Heart right ventricle (tissue), 16 donors: ENCODE data around the gene ANXA4. TPM values are rescaled to one million over a fixed set of nuclear protein-coding genes. Genes with fewer than 3 reads are reported as not detected.

Experiments
- ATAC-seq, 8 donors: fragments of 200-7000 bp; cut with Tn5 transposase; one replicate each; pipeline ENCODE4 v1.9.1; 2020; ENCODE audit warnings: mild to moderate bottlenecking in 8 of 8, moderate library complexity in 8 of 8, moderate number of reproducible peaks in 1 of 8
- DNase-seq, 2 donors: peaks; one replicate each; pipeline ENCODE4 v3.0.0-alpha.2; 2020
- H3K27ac ChIP-seq, 10 donors: fragments of 200-600 bp; sonication (generic) in 2 of 10; one replicate each; pipeline versions ENCODE4 v1.5.0 to v1.8.0; 2020 to 2022; ENCODE audit warnings: mild to moderate bottlenecking in 3 of 10
- H3K27me3 ChIP-seq, 7 donors: fragments of 200-600 bp; one replicate each; pipeline ENCODE4 v1.8.0; 2021 to 2022; ENCODE audit warnings: mild to moderate bottlenecking in 2 of 7
- H3K36me3 ChIP-seq, 9 donors: fragments of 200-600 bp; sonication (generic) in 1 of 9; one replicate each; pipeline versions ENCODE4 v1.5.0 to v1.8.0; 2020 to 2022; ENCODE audit warnings: mild to moderate bottlenecking in 2 of 9
- H3K4me1 ChIP-seq, 9 donors: fragments of 200-600 bp; sonication (generic) in 1 of 9; one replicate each; pipeline versions ENCODE4 v1.5.0 to v1.8.0; 2020 to 2022; ENCODE audit warnings: mild to moderate bottlenecking in 4 of 9
- H3K4me3 ChIP-seq, 10 donors: fragments of 200-600 bp; sonication (generic) in 2 of 10; one replicate each; pipeline versions ENCODE4 v1.5.0 to v1.8.0; 2020 to 2022; ENCODE audit warnings: mild to moderate bottlenecking in 7 of 10, moderate library complexity in 2 of 10
- H3K9me3 ChIP-seq, 11 donors: fragments of 200-600 bp in 10 of 11; sonication (generic) in 2 of 11; one replicate each; pipeline versions ENCODE4 v1.5.0 to v1.8.0; 2013 to 2022; ENCODE audit warnings: mild to moderate bottlenecking in 2 of 11, control low read depth in 1 of 11, moderate library complexity in 1 of 11
- CTCF ChIP-seq, 9 donors: fragments of 200-600 bp; sonication (generic) in 2 of 9; IDR thresholded peaks; one replicate each; pipeline versions ENCODE4 v1.5.0 to v1.8.0; 2021 to 2022; ENCODE audit warnings: antibody characterized with exemption in 9 of 9, mild to moderate bottlenecking in 5 of 9, moderate library complexity in 1 of 9
- WGBS, 2 donors: extraction: QIAGEN DNeasy Blood & Tissue Kit; methylation state at CpG; one replicate each; pipeline ENCODE4 v1.1.7; 2013; ENCODE audit warnings: inconsistent platforms in 1 of 2; 5-methylcytosine and 5-hydroxymethylcytosine counted together
- intact Hi-C, 10 donors: fragments of 100-400 bp; cut with DNase I; formaldehyde crosslinking; loops; one replicate each; pipeline versions ENCODE4 v1.11.1 to v1.14.2; 2022
- polyA plus RNA-seq, 2 donors: library from polyadenylated mRNA; stranded (reverse); fragments of 200-250 nt; gene quantifications; one replicate each; pipeline ENCODE4 v1.2.3, GENCODE V29; 2013
- total RNA-seq, 10 donors: library from RNA; stranded (reverse); fragmentation: NEBNext Ultra II Directional in 3 of 10; extraction: Animal tissue kit (Norgen Biotek cat#: 25700) in 3 of 10; gene quantifications; one replicate each; pipeline versions ENCODE4 v1.2.1 to v1.2.4, GENCODE V29; 2021 to 2023
- donor health status: Arrhythmogenic right ventricular cardiomyopathy.
- donor health status: ischemic (EF 13 %, LVEDD 7.1; RV severe dilation, severe dysfunction).
- donor health status: healthy with polysubstance abuse.
- donor health status: DM: no; HTN: yes; CAD: no.
- donor health status: DM: no; HTN: no; CAD: no.
- donor health status: ischemic (EF 25% LVEDD 6.9; RV normal size, moderate dysfunction).
- donor health status: ischemic (EF 25% LVEDD 5.7; RV mildly dilated, moderate dysfunction).
- donor health status: healthy.
- donor health status: DM: yes; HTN: yes; CAD: no.
- donor health status: Ischemic cardiomyopathy.
- donor health status: ischemic (EF 35%, LVEDD 5.7; RV mildly dilated, moderate dysfunction).
- donor health status: nonischemic (EF 11% LVEDD 7.7; RV severe dilation, severe dysfunction).
- donor health status: DM: yes; HTN: yes; CAD: no.
- donor health status: PGD.
- donor health status: ischemic (EF 29% LVEDD 5.4; RV normal size, mild dysfunction).
- donor health status: nonischemic (EF 23%, LVEDD 6.1; RV moderate dilation, normal function).

Gene ANXA4
- total and polyA plus RNA-seq, 12 donors, result 12.0 to 36.7 (median 22.6) TPM

- Histone ChIP-seq H3K9me3 (no peaks in the 10 kb centered on the region), H3K36me3 (peaks cover 0 to 12% (median 0%) of the 10 kb centered on the region in 9 donors), H3K27me3 (no peaks in the 10 kb centered on the region), H3K27ac (no peak overlapping the region), H3K4me1 (peaks cover 6 to 48% (median 25%) of the 10 kb centered on the region in 9 donors), H3K4me3 (no peak overlapping the region)
- DNase-seq (no peak), ATAC-seq (no peak)
- intact Hi-C loops, result no loop called here
- 94% methylated on average over 3 of the region's 3 CpGs for WGBS, 2 donors
- TF ChIP-seq CTCF (IDR thresholded peaks at IDR 0.05), result no peak
Measured at GRCh38 chr2:69833752-69834151, 91.8 kb downstream of the ANXA4 start.

- intact Hi-C loops, result no loop called here
- no peak for DNase-seq
- no peak for ATAC-seq
- WGBS, 2 donors, result 72 to 76% methylated on average over 2 of the region's 2 CpGs
- Histone ChIP-seq H3K4me3 (no peak overlapping the region), H3K27me3 (no peaks in the 10 kb centered on the region), H3K4me1 (peaks cover 4 to 38% (median 16%) of the 10 kb centered on the region in 9 donors), H3K9me3 (no peaks in the 10 kb centered on the region), H3K27ac (no peak overlapping the region), H3K36me3 (peaks cover 0 to 31% (median 0%) of the 10 kb centered on the region in 9 donors)
- no peak for TF ChIP-seq CTCF (IDR thresholded peaks at IDR 0.05)
Measured at GRCh38 chr2:69835666-69836065, 93.7 kb downstream of the ANXA4 start.

GRCh38 chr2:69836316-69836715, 94.4 kb downstream of the ANXA4 start:
- WGBS, 2 donors, result 46 to 53% methylated on average over 5 of the region's 5 CpGs
- TF ChIP-seq CTCF (IDR thresholded peaks at IDR 0.05), result no peak
- intact Hi-C loops, result no loop called here
- Histone ChIP-seq H3K27me3 (no peaks in the 10 kb centered on the region), H3K4me3 (no peak overlapping the region), H3K27ac (no peak overlapping the region), H3K36me3 (peaks cover 0 to 38% (median 0%) of the 10 kb centered on the region in 9 donors), H3K9me3 (no peaks in the 10 kb centered on the region), H3K4me1 (peaks cover 0 to 31% (median 10%) of the 10 kb centered on the region in 9 donors)
- ATAC-seq, result no peak
- no peak for DNase-seq

- DNase-seq (no peak), ATAC-seq (no peak)
- Histone ChIP-seq H3K27me3 (no peaks in the 10 kb centered on the region), H3K36me3 (peaks cover 0 to 46% (median 0%) of the 10 kb centered on the region in 9 donors), H3K27ac (no peak overlapping the region), H3K9me3 (no peaks in the 10 kb centered on the region), H3K4me1 (peaks cover 0 to 19% (median 0%) of the 10 kb centered on the region in 9 donors), H3K4me3 (no peak overlapping the region)
- 94 to 96% methylated on average over 2 of the region's 2 CpGs for WGBS, 2 donors
- no peak for TF ChIP-seq CTCF (IDR thresholded peaks at IDR 0.05)
- intact Hi-C loops, result no loop called here
Measured at GRCh38 chr2:69837533-69837932, 95.6 kb downstream of the ANXA4 start.
